Endodermal cell (in vitro differentiated cells): ENCODE measurements around the gene NDUFA9. TPM values are rescaled to one million over a fixed set of nuclear protein-coding genes. Genes with fewer than 3 reads are reported as not detected.

Experiments
- DNase-seq: peaks from one replicate; pipeline ENCODE4 v3.0.0-alpha.2; 2017
- H3K27ac ChIP-seq: 2 replicates; pipeline ENCODE4 v1.5.1; 2013; ENCODE audit warnings: mild to moderate bottlenecking, low read depth, low read length, moderate library complexity
- H3K27me3 ChIP-seq: 2 replicates; pipeline ENCODE4 v1.6.1; 2013; ENCODE audit warnings: mild to moderate bottlenecking, low read length, moderate library complexity; ENCODE audit not compliant: insufficient read depth, control insufficient read depth, poor library complexity, severe bottlenecking
- H3K36me3 ChIP-seq: 2 replicates; pipeline ENCODE4 v1.7.0; 2013; ENCODE audit warnings: mild to moderate bottlenecking, low read length, moderate library complexity; ENCODE audit not compliant: control insufficient read depth, insufficient read depth
- H3K4me1 ChIP-seq: one replicate; pipeline ENCODE4 v1.7.0; 2013; ENCODE audit warnings: low read length; ENCODE audit not compliant: control insufficient read depth, insufficient read depth
- H3K4me3 ChIP-seq: 2 replicates; pipeline ENCODE4 v1.5.1; 2013; ENCODE audit warnings: mild to moderate bottlenecking, low read length, moderate library complexity
- H3K9ac ChIP-seq: 2 replicates; pipeline ENCODE4 v1.6.1; 2013; ENCODE audit warnings: mild to moderate bottlenecking, low read length, moderate library complexity; ENCODE audit not compliant: poor library complexity, severe bottlenecking; ENCODE audit errors: extremely low read depth
- H3K9me3 ChIP-seq: 2 replicates; pipeline ENCODE4 v1.6.1; 2013; ENCODE audit warnings: mild to moderate bottlenecking, low read length, moderate library complexity; ENCODE audit not compliant: control insufficient read depth
- H3K27ac Mint-ChIP-seq: 2 replicates; pipeline ENCODE4 v1.8.0; 2020; ENCODE audit warnings: mixed read lengths
- H3K27me3 Mint-ChIP-seq: 2 replicates; pipeline ENCODE4 v1.8.0; 2021; ENCODE audit warnings: mild to moderate bottlenecking, mixed read lengths; ENCODE audit not compliant: insufficient read depth
- H3K36me3 Mint-ChIP-seq: 2 replicates; pipeline ENCODE4 v1.8.0; 2020; ENCODE audit warnings: low read depth, mixed read lengths
- H3K4me1 Mint-ChIP-seq: 2 replicates; pipeline ENCODE4 v1.8.0; 2020; ENCODE audit warnings: mixed read lengths
- H3K4me3 Mint-ChIP-seq: 2 replicates; pipeline ENCODE4 v1.8.0; 2020; ENCODE audit warnings: mild to moderate bottlenecking, moderate library complexity, mixed read lengths
- H3K9me3 Mint-ChIP-seq: 2 replicates; pipeline ENCODE4 v1.8.0; 2020; ENCODE audit warnings: mild to moderate bottlenecking, mixed read lengths
- CTCF ChIP-seq: fragments of 200-600 bp; sonication (generic); conservative IDR thresholded peaks from 2 replicates; pipeline ENCODE4 v1.5.0; 2021; ENCODE audit warnings: antibody characterized with exemption, mild to moderate bottlenecking
- WGBS, 2 experiments: methylation state at CpG; one replicate each; pipeline versions ENCODE4 v1.1.5 to v1.1.7; 2013; ENCODE audit warnings: missing lambda C conversion rate in 2 of 2, mixed read lengths in 1 of 2; ENCODE audit not compliant: insufficient coverage in 1 of 2, insufficient read length in 1 of 2; 5-methylcytosine and 5-hydroxymethylcytosine counted together
- total RNA-seq, 2 donors: library from RNA; stranded (reverse); fragmentation: NEBNext Ultra II Directional in 1 of 2; extraction: Animal tissue kit (Norgen Biotek cat#: 25700) in 1 of 2; gene quantifications; 2 replicates in 1 of 2; 3 replicates in 1 of 2; pipeline ENCODE4 v1.2.1, GENCODE V29; 2021

NDUFA9 gene
- total RNA-seq, 2 donors from 2014 or later, result 55.3 to 158 TPM

GRCh38 chr12:4663971-4664505 lies 15.1 kb downstream of the NDUFA9 start:
- no peak overlapping the region for H3K4me3 Mint-ChIP-seq
- peaks cover 3% of the 10 kb centered on the region for H3K9me3 Mint-ChIP-seq
- Histone ChIP-seq H3K4me3 (no peak overlapping the region), H3K4me1 (no peaks in the 10 kb centered on the region), H3K9me3 (peaks cover 11% of the 10 kb centered on the region), H3K27me3 (no peaks in the 10 kb centered on the region), H3K36me3 (peaks cover 97% of the 10 kb centered on the region), H3K27ac (no peak overlapping the region), H3K9ac (no peak overlapping the region)
- H3K4me1 Mint-ChIP-seq, result no peaks in the 10 kb centered on the region
- no peaks in the 10 kb centered on the region for H3K27me3 Mint-ChIP-seq
- H3K27ac Mint-ChIP-seq, result no peak overlapping the region
- DNase-seq, result no peak
- no peak for TF ChIP-seq CTCF
- peaks cover 62% of the 10 kb centered on the region for H3K36me3 Mint-ChIP-seq
- 67% methylated on average over 3 of the region's 3 CpGs for WGBS, 2 experiments

- Histone ChIP-seq H3K9me3 (peaks cover 11% of the 10 kb centered on the region), H3K36me3 (peaks cover 97% of the 10 kb centered on the region), H3K4me3 (no peak overlapping the region), H3K27ac (no peak overlapping the region), H3K4me1 (no peaks in the 10 kb centered on the region), H3K27me3 (no peaks in the 10 kb centered on the region), H3K9ac (no peak overlapping the region)
- H3K4me1 Mint-ChIP-seq, result no peaks in the 10 kb centered on the region
- no peaks in the 10 kb centered on the region for H3K27me3 Mint-ChIP-seq
- no peak overlapping the region for H3K4me3 Mint-ChIP-seq
- no peak for TF ChIP-seq CTCF
- 96 to 100% methylated on average over 1 to 3 of the region's 3 CpGs for WGBS, 2 experiments
- H3K36me3 Mint-ChIP-seq, result peaks cover 74% of the 10 kb centered on the region
- no peak overlapping the region for H3K27ac Mint-ChIP-seq
- peaks cover 3% of the 10 kb centered on the region for H3K9me3 Mint-ChIP-seq
- DNase-seq, result no peak
Measured at GRCh38 chr12:4665236-4665635, 16.3 kb downstream of the NDUFA9 start.

GRCh38 chr12:4679711-4680110 lies 30.8 kb downstream of the NDUFA9 start:
- TF ChIP-seq CTCF, result no peak
- no peaks in the 10 kb centered on the region for H3K9me3 ChIP-seq
- H3K4me3 ChIP-seq, result no peak overlapping the region
- H3K36me3 ChIP-seq, result peaks cover 18% of the 10 kb centered on the region
- H3K27ac ChIP-seq, result no peak overlapping the region
- no peak overlapping the region for H3K27ac Mint-ChIP-seq
- no peak for DNase-seq
- no peaks in the 10 kb centered on the region for H3K4me1 ChIP-seq
- peaks cover 47% of the 10 kb centered on the region for H3K36me3 Mint-ChIP-seq
- no peaks in the 10 kb centered on the region for H3K27me3 Mint-ChIP-seq
- no peaks in the 10 kb centered on the region for H3K27me3 ChIP-seq
- H3K4me3 Mint-ChIP-seq, result no peak overlapping the region
- no peak overlapping the region for H3K9ac ChIP-seq
- H3K4me1 Mint-ChIP-seq, result peaks cover 2% of the 10 kb centered on the region
- 87 to 89% methylated on average over 2 of the region's 2 CpGs for WGBS, 2 experiments
- peaks cover 20% of the 10 kb centered on the region for H3K9me3 Mint-ChIP-seq
